Gastroesophageal sphincter (tissue), 3 donors: ENCODE results near the gene MIER2.

ENCODE experiments used
- EP300 ChIP-seq: sonication (generic); formaldehyde crosslinking; IDR thresholded peaks from one replicate; pipeline ENCODE4 v1.6.1; 2017; ENCODE audit warnings: antibody characterized with exemption, mild to moderate bottlenecking
- POLR2A ChIP-seq, 2 donors: fragments of 450-650 bp; IDR thresholded peaks; one replicate each; pipeline ENCODE4 v1.6.1; 2017; ENCODE audit warnings: antibody characterized with exemption in 2 of 2, mild to moderate bottlenecking in 2 of 2, moderate library complexity in 1 of 2
- POLR2AphosphoS5 ChIP-seq: sonication (generic); formaldehyde crosslinking; IDR thresholded peaks from one replicate; pipeline ENCODE4 v1.6.1; 2017; ENCODE audit warnings: antibody characterized with exemption
- TF ChIP-seq, protein P1 (sequence below), 4 experiments: fragments of 200-600 bp in 2 of 4; fragments of 450-650 bp in 2 of 4; sonication (generic) in 1 of 4; IDR thresholded peaks; one replicate each; pipeline ENCODE4 v1.5.1; 2017 to 2019; ENCODE audit warnings: antibody characterized with exemption in 4 of 4, mild to moderate bottlenecking in 2 of 4, moderate library complexity in 2 of 4

DNA sequence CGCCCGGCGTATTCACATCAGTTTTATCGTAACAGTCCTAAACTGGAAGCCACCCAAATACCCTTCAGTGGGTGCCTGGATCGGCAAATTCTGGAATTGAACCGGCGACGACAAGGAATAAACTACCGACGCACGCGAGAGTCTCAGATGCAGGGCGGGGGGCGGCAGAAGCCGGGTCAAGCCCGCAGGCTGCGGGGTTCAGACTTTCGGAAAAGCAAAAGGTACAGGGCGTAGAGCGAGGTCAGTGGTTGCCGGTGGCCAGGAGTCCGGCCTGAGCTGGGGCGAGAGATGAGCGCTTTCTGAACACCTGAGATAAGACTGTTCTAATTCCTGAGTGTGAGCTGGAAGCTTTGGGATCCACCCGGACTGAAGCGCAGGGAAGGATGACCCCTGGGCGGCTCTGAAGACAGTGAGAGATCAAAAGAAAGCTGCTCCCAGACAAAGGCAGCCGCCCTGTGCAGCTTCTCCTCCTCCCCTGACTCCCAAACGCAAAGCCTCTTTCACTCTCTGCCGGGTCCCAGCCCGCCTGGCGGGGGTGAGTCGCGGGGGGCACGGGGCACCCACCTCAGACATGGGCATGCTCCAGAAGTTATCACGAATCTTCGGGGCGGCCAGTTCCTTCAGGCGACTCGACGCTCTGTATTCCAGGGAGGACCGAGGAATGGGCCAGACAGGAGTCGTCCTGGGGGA is 26.2 kb upstream of the MIER2 start:
- TF ChIP-seq POLR2A (IDR thresholded peaks at IDR 0.05) (no peak), POLR2AphosphoS5 (no peak), EP300 (no peak)
- TF ChIP-seq, protein P1, sequence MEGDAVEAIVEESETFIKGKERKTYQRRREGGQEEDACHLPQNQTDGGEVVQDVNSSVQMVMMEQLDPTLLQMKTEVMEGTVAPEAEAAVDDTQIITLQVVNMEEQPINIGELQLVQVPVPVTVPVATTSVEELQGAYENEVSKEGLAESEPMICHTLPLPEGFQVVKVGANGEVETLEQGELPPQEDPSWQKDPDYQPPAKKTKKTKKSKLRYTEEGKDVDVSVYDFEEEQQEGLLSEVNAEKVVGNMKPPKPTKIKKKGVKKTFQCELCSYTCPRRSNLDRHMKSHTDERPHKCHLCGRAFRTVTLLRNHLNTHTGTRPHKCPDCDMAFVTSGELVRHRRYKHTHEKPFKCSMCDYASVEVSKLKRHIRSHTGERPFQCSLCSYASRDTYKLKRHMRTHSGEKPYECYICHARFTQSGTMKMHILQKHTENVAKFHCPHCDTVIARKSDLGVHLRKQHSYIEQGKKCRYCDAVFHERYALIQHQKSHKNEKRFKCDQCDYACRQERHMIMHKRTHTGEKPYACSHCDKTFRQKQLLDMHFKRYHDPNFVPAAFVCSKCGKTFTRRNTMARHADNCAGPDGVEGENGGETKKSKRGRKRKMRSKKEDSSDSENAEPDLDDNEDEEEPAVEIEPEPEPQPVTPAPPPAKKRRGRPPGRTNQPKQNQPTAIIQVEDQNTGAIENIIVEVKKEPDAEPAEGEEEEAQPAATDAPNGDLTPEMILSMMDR (IDR thresholded peaks at IDR 0.05) = no peak
